Inflammatory macrophage treated with lipopolysaccharide for 1 hour (primary cell): Measurements from ENCODE around the gene NME4.

Experiments used
- DNase-seq, 2 donors: peaks; one replicate each; pipeline ENCODE4 v3.0.0-alpha.2; 2020 to 2022

NME4 gene

GRCh38 chr16:363766-364490, 33.1 kb upstream of the NME4 start:
- DNase-seq, result no peak

- no peak for DNase-seq
Measured at GRCh38 chr16:364595-365491, 32.2 kb upstream of the NME4 start.

GRCh38 chr16:366476-366875, 30.5 kb upstream of the NME4 start:
- DNase-seq, result no peak

- no peak for DNase-seq
Measured at GRCh38 chr16:367333-367903, 29.6 kb upstream of the NME4 start.

GRCh38 chr16:368388-369158, 28.4 kb upstream of the NME4 start:
- no peak for DNase-seq

- DNase-seq, result no peak
Measured at GRCh38 chr16:369275-369865, 27.6 kb upstream of the NME4 start.

GRCh38 chr16:369866-370436, 27.0 kb upstream of the NME4 start:
- DNase-seq, result no peak

- DNase-seq, result peak; percentile 89 to 99
Measured at GRCh38 chr16:370443-370842, 26.6 kb upstream of the NME4 start, which contains the start of gene MRPL28. TSS of gene MRPL28 (minus strand) at chr16:370538. CDS start at chr16:370218, 320 bp downstream.

GRCh38 chr16:370979-371514, 26.0 kb upstream of the NME4 start:
- no peak for DNase-seq

GRCh38 chr16:371515-372301, 25.3 kb upstream of the NME4 start:
- DNase-seq, result no peak

GRCh38 chr16:372302-372983, 24.6 kb upstream of the NME4 start:
- DNase-seq, result no peak

GRCh38 chr16:373020-373598, 23.9 kb upstream of the NME4 start:
- no peak for DNase-seq

- no peak for DNase-seq
Measured at GRCh38 chr16:373848-374615, 23.0 kb upstream of the NME4 start.

- no peak for DNase-seq
Measured at GRCh38 chr16:374616-374926, 22.4 kb upstream of the NME4 start.

GRCh38 chr16:375212-375611, 21.8 kb upstream of the NME4 start:
- no peak for DNase-seq

- DNase-seq, result no peak
Measured at GRCh38 chr16:375927-376816, 20.8 kb upstream of the NME4 start.

- no peak for DNase-seq
Measured at GRCh38 chr16:376817-377418, 20.1 kb upstream of the NME4 start.

- no peak for DNase-seq
Measured at GRCh38 chr16:377419-377951, 19.5 kb upstream of the NME4 start.
